Measurements from ENCODE around the gene UBE2R2. TPM values are rescaled to one million over a fixed set of nuclear protein-coding genes. Genes with fewer than 3 reads are reported as not detected.

The UBE2R2 gene
- polyA plus RNA-seq, 3 donors = 30.5 to 50.1 (median 37.2) TPM

- no peaks in the 10 kb centered on the region for H3K27me3 ChIP-seq (ENCODE audit: control insufficient read depth in 2 of 2, insufficient read depth in 2 of 2, low read length in 2 of 2)
- no peak overlapping the region for H2AFZ ChIP-seq (ENCODE audit: insufficient read depth, low read depth, low read length, poor library complexity, severe bottlenecking)
- Mint-ChIP-seq H3K27me3 (ENCODE audit: low read depth in 3 of 3) (no peaks in the 10 kb centered on the region), H3K36me3 (peaks cover 4 to 6% of the 10 kb centered on the region in 2 donors), H3K27ac (peak overlapping the region in 5 of 7 donors; percentile 10 to 64 (median 37)), H3K4me3 (no peak overlapping the region), H3K9me3 (no peaks in the 10 kb centered on the region), H3K4me1 (peaks cover 28% of the 10 kb centered on the region)
- H4K20me1 ChIP-seq (ENCODE audit: insufficient read depth, low read length) = peaks cover 100% of the 10 kb centered on the region
- no peaks in the 10 kb centered on the region for H3K36me3 ChIP-seq (replicated peaks in 1 of 2; ENCODE audit: control insufficient read depth in 1 of 2, insufficient read depth in 2 of 2, low read length in 2 of 2)
- WGBS (ENCODE audit: insufficient coverage) = 98% methylated on average over 4 of the region's 10 CpGs
- H3K27ac ChIP-seq (ENCODE audit: low read depth in 1 of 2, low read length in 2 of 2) = peak overlapping the region in 1 of 2 donors; percentile 54
- no peak overlapping the region for H3K9ac ChIP-seq (ENCODE audit: insufficient read depth, low read length, poor library complexity, severe bottlenecking)
- no peak overlapping the region for H3K4me3 ChIP-seq (replicated peaks in 1 of 3; ENCODE audit: low read depth in 2 of 3, low read length in 3 of 3)
- peaks cover 100% of the 10 kb centered on the region for H3K79me2 ChIP-seq (ENCODE audit: insufficient read depth, low read length)
- H3K4me1 ChIP-seq (ENCODE audit: control insufficient read depth in 1 of 2, insufficient read depth in 2 of 2, low read length in 2 of 2) = peaks cover 7 to 13% of the 10 kb centered on the region in 2 donors
- no peak overlapping the region for H3K4me2 ChIP-seq (replicated peaks; ENCODE audit: extremely low read depth, low read length, poor library complexity, severe bottlenecking)
- TF ChIP-seq CTCF (IDR thresholded peaks at IDR 0.05) = no peak
- H3K9me3 ChIP-seq (replicated peaks in 1 of 2; ENCODE audit: control insufficient read depth in 1 of 2, insufficient read depth in 1 of 2, low read length in 2 of 2) = no peaks in the 10 kb centered on the region
- intact Hi-C loops (cut with micrococcal nuclease) = no loop called here
- no peak for DNase-seq
These were observed 60.9 kb downstream of the UBE2R2 start for GRCh38 chr9:33877727-33878489.

- H3K4me1 ChIP-seq (ENCODE audit: control insufficient read depth in 1 of 2, insufficient read depth in 2 of 2, low read length in 2 of 2) = peaks cover 7 to 13% of the 10 kb centered on the region in 2 donors
- no peak overlapping the region for H3K4me3 ChIP-seq (replicated peaks in 1 of 3; ENCODE audit: low read depth in 2 of 3, low read length in 3 of 3)
- Mint-ChIP-seq H3K4me1 (peaks cover 28% of the 10 kb centered on the region), H3K9me3 (no peaks in the 10 kb centered on the region), H3K27me3 (ENCODE audit: low read depth in 3 of 3) (no peaks in the 10 kb centered on the region), H3K4me3 (no peak overlapping the region), H3K27ac (peak overlapping the region in 6 of 7 donors; percentile 36 to 82 (median 48)), H3K36me3 (peaks cover 4 to 6% of the 10 kb centered on the region in 2 donors)
- DNase-seq = no peak
- H3K9me3 ChIP-seq (replicated peaks in 1 of 2; ENCODE audit: control insufficient read depth in 1 of 2, insufficient read depth in 1 of 2, low read length in 2 of 2) = no peaks in the 10 kb centered on the region
- H2AFZ ChIP-seq (ENCODE audit: insufficient read depth, low read depth, low read length, poor library complexity, severe bottlenecking) = no peak overlapping the region
- intact Hi-C loops (cut with micrococcal nuclease) = no loop called here
- peaks cover 100% of the 10 kb centered on the region for H3K79me2 ChIP-seq (ENCODE audit: insufficient read depth, low read length)
- no peak for TF ChIP-seq CTCF (IDR thresholded peaks at IDR 0.05)
- no peak overlapping the region for H3K9ac ChIP-seq (ENCODE audit: insufficient read depth, low read length, poor library complexity, severe bottlenecking)
- H3K4me2 ChIP-seq (replicated peaks; ENCODE audit: extremely low read depth, low read length, poor library complexity, severe bottlenecking) = no peak overlapping the region
- WGBS (ENCODE audit: insufficient coverage) = 96% methylated on average over 4 of the region's 7 CpGs
- peaks cover 100% of the 10 kb centered on the region for H4K20me1 ChIP-seq (ENCODE audit: insufficient read depth, low read length)
- no peaks in the 10 kb centered on the region for H3K36me3 ChIP-seq (replicated peaks in 1 of 2; ENCODE audit: control insufficient read depth in 1 of 2, insufficient read depth in 2 of 2, low read length in 2 of 2)
- H3K27me3 ChIP-seq (ENCODE audit: control insufficient read depth in 2 of 2, insufficient read depth in 2 of 2, low read length in 2 of 2) = no peaks in the 10 kb centered on the region
- peak overlapping the region in 1 of 2 donors; percentile 54 for H3K27ac ChIP-seq (ENCODE audit: low read depth in 1 of 2, low read length in 2 of 2)
These were observed 61.9 kb downstream of the UBE2R2 start for GRCh38 chr9:33878691-33879366.

Measured in CD14-positive monocyte (primary cell).